Progenitor cell of endocrine pancreas (in vitro differentiated cells): ENCODE data around the gene FRY. TPM values are rescaled to one million over a fixed set of nuclear protein-coding genes. Genes with fewer than 3 reads are reported as not detected.

Experiments
- DNase-seq: peaks from one replicate; pipeline ENCODE4 v3.0.0; 2021; ENCODE audit warnings: low spot score; ENCODE audit not compliant: unreplicated experiment
- H3K27ac Mint-ChIP-seq: 2 replicates; pipeline ENCODE4 v1.8.0; 2021; ENCODE audit warnings: mild to moderate bottlenecking, moderate library complexity, mixed read lengths
- H3K27me3 Mint-ChIP-seq: 2 replicates; pipeline ENCODE4 v1.8.0; 2021; ENCODE audit warnings: mixed read lengths
- H3K36me3 Mint-ChIP-seq: 2 replicates; pipeline ENCODE4 v1.8.0; 2022; ENCODE audit warnings: mixed read lengths; ENCODE audit not compliant: insufficient read depth
- H3K4me1 Mint-ChIP-seq: 2 replicates; pipeline ENCODE4 v1.8.0; 2021; ENCODE audit warnings: low read depth, mixed read lengths
- H3K4me3 Mint-ChIP-seq: 2 replicates; pipeline ENCODE4 v1.8.0; 2021; ENCODE audit warnings: low read depth, mild to moderate bottlenecking, moderate library complexity, mixed read lengths
- H3K9me3 Mint-ChIP-seq: 2 replicates; pipeline ENCODE4 v1.8.0; 2021; ENCODE audit warnings: low read depth, mixed read lengths
- CTCF ChIP-seq: fragments of 200-600 bp; sonication (generic); IDR thresholded peaks from one replicate; pipeline ENCODE4 v1.5.0; 2021; ENCODE audit warnings: antibody characterized with exemption, mild to moderate bottlenecking; ENCODE audit not compliant: unreplicated experiment
- total RNA-seq: library from RNA; stranded (reverse); gene quantifications from 2 replicates; pipeline ENCODE4 v1.2.1, GENCODE V29; 2021

FRY gene
- total RNA-seq, 1 donor from 2014 or later = 14.3 TPM

- Mint-ChIP-seq H3K4me1 (no peaks in the 10 kb centered on the region), H3K9me3 (no peaks in the 10 kb centered on the region), H3K4me3 (no peak overlapping the region), H3K27me3 (peaks cover 7% of the 10 kb centered on the region), H3K36me3 (no peaks in the 10 kb centered on the region), H3K27ac (no peak overlapping the region)
- TF ChIP-seq CTCF = no peak
- no peak for DNase-seq
Measured at GRCh38 chr13:32299893-32300292, 268.3 kb downstream of the FRY start.

- no peaks in the 10 kb centered on the region for H3K9me3 Mint-ChIP-seq
- peaks cover 7% of the 10 kb centered on the region for H3K27me3 Mint-ChIP-seq
- H3K27ac Mint-ChIP-seq = no peak overlapping the region
- no peak for TF ChIP-seq CTCF
- H3K4me3 Mint-ChIP-seq = no peak overlapping the region
- H3K4me1 Mint-ChIP-seq = no peaks in the 10 kb centered on the region
- no peak for DNase-seq
- H3K36me3 Mint-ChIP-seq = no peaks in the 10 kb centered on the region
Measured at GRCh38 chr13:32300406-32300805, 268.8 kb downstream of the FRY start.

GRCh38 chr13:32300920-32301319, 269.3 kb downstream of the FRY start:
- TF ChIP-seq CTCF = no peak
- Mint-ChIP-seq H3K4me1 (no peaks in the 10 kb centered on the region), H3K9me3 (no peaks in the 10 kb centered on the region), H3K4me3 (no peak overlapping the region), H3K27ac (no peak overlapping the region), H3K36me3 (no peaks in the 10 kb centered on the region), H3K27me3 (peaks cover 7% of the 10 kb centered on the region)
- DNase-seq = no peak

- no peak overlapping the region for H3K27ac Mint-ChIP-seq
- no peak for DNase-seq
- H3K9me3 Mint-ChIP-seq = no peaks in the 10 kb centered on the region
- no peaks in the 10 kb centered on the region for H3K36me3 Mint-ChIP-seq
- H3K27me3 Mint-ChIP-seq = peaks cover 7% of the 10 kb centered on the region
- no peaks in the 10 kb centered on the region for H3K4me1 Mint-ChIP-seq
- TF ChIP-seq CTCF = no peak
- no peak overlapping the region for H3K4me3 Mint-ChIP-seq
Measured at GRCh38 chr13:32302461-32302860, 270.9 kb downstream of the FRY start.

- Mint-ChIP-seq H3K36me3 (no peaks in the 10 kb centered on the region), H3K4me1 (no peaks in the 10 kb centered on the region), H3K4me3 (no peak overlapping the region), H3K27me3 (no peaks in the 10 kb centered on the region), H3K9me3 (no peaks in the 10 kb centered on the region), H3K27ac (no peak overlapping the region)
- no peak for TF ChIP-seq CTCF
- no peak for DNase-seq
Measured at GRCh38 chr13:32305646-32306045, 274.1 kb downstream of the FRY start.
